ENCODE results near the gene ITGAL. TPM values are rescaled to one million over a fixed set of nuclear protein-coding genes. Genes with fewer than 3 reads are reported as not detected.

The ITGAL gene
- polyA plus RNA-seq, 1 donor (not counting 4 experiments of a cell fraction or from before 2014, with no cell fraction given), result not detected

- H3K4me1 ChIP-seq (ENCODE audit: control insufficient read depth, extremely low read depth, insufficient read depth, low read length), result peaks cover 7% of the 10 kb centered on the region
- peaks cover 18% of the 10 kb centered on the region for H3K79me2 ChIP-seq (ENCODE audit: control insufficient read depth, insufficient read depth, low read length)
- no peaks in the 10 kb centered on the region for H4K20me1 ChIP-seq (ENCODE audit: control insufficient read depth, extremely low read depth, insufficient read depth, low read length)
- no peaks in the 10 kb centered on the region for H3K27me3 ChIP-seq (ENCODE audit: control insufficient read depth, extremely low read depth, insufficient read depth, low read length)
- no peaks in the 10 kb centered on the region for H3K9me1 ChIP-seq (ENCODE audit: control insufficient read depth, extremely low read depth, insufficient read depth, low read length)
- DNase-seq (ENCODE audit: low read depth, low spot score) (no peak), FAIRE-seq (no peak)
- no peak for TF ChIP-seq CTCF (optimal IDR thresholded peaks at IDR 0.05 in 1 of 3, IDR thresholded peaks at IDR 0.05 in 1 of 3, conservative IDR thresholded peaks at IDR 0.05 in 1 of 3; ENCODE audit: extremely low read depth in 1 of 3, insufficient read depth in 2 of 3, low read length in 3 of 3)
- TF ChIP-seq EZH2 (IDR thresholded peaks at IDR 0.05; ENCODE audit: low read length), result no peak
- H2AFZ ChIP-seq (ENCODE audit: control insufficient read depth, low read length), result no peak overlapping the region
- H3K9ac ChIP-seq (ENCODE audit: control insufficient read depth, extremely low read depth, insufficient read depth, low read length), result no peak overlapping the region
- no peak overlapping the region for H3K4me3 ChIP-seq (ENCODE audit: control insufficient read depth in 2 of 3, extremely low read depth in 1 of 3, insufficient read depth in 2 of 3, low read depth in 1 of 3, low read length in 3 of 3)
- H3K4me2 ChIP-seq (ENCODE audit: control insufficient read depth, extremely low read depth, insufficient read depth, low read depth, low read length), result no peak overlapping the region
- no peak overlapping the region for H3K27ac ChIP-seq (ENCODE audit: control insufficient read depth, insufficient read depth, low read length)
- peaks cover 0 to 8% of the 10 kb centered on the region in 2 experiments for H3K36me3 ChIP-seq (ENCODE audit: control insufficient read depth in 2 of 2, extremely low read depth in 1 of 2, insufficient read depth in 2 of 2, low read length in 2 of 2)
- dilution Hi-C loops (cut with MboI; ENCODE audit: extremely low pct_ligation_motif_present, low sequenced_read_pairs), result no loop called here
- H3K9me3 ChIP-seq (ENCODE audit: control insufficient read depth, low read depth, low read length), result no peaks in the 10 kb centered on the region
These were observed 80.9 kb downstream of the ITGAL start for GRCh38 chr16:30553393-30553899.

GRCh38 chr16:30554557-30555314, 82.2 kb downstream of the ITGAL start:
- no peak for FAIRE-seq
- Histone ChIP-seq H3K27ac (ENCODE audit: control insufficient read depth, insufficient read depth, low read length) (no peak overlapping the region), H3K4me1 (ENCODE audit: control insufficient read depth, extremely low read depth, insufficient read depth, low read length) (peaks cover 5% of the 10 kb centered on the region), H2AFZ (ENCODE audit: control insufficient read depth, low read length) (no peak overlapping the region), H3K4me3 (ENCODE audit: control insufficient read depth in 2 of 3, extremely low read depth in 1 of 3, insufficient read depth in 2 of 3, low read depth in 1 of 3, low read length in 3 of 3) (no peak overlapping the region), H3K9me1 (ENCODE audit: control insufficient read depth, extremely low read depth, insufficient read depth, low read length) (no peaks in the 10 kb centered on the region), H4K20me1 (ENCODE audit: control insufficient read depth, extremely low read depth, insufficient read depth, low read length) (no peaks in the 10 kb centered on the region), H3K9ac (ENCODE audit: control insufficient read depth, extremely low read depth, insufficient read depth, low read length) (no peak overlapping the region), H3K79me2 (ENCODE audit: control insufficient read depth, insufficient read depth, low read length) (peaks cover 18% of the 10 kb centered on the region), H3K9me3 (ENCODE audit: control insufficient read depth, low read depth, low read length) (no peaks in the 10 kb centered on the region), H3K27me3 (ENCODE audit: control insufficient read depth, extremely low read depth, insufficient read depth, low read length) (no peaks in the 10 kb centered on the region), H3K36me3 (ENCODE audit: control insufficient read depth in 2 of 2, extremely low read depth in 1 of 2, insufficient read depth in 2 of 2, low read length in 2 of 2) (peaks cover 0 to 8% of the 10 kb centered on the region in 2 experiments), H3K4me2 (ENCODE audit: control insufficient read depth, extremely low read depth, insufficient read depth, low read depth, low read length) (no peak overlapping the region)
- dilution Hi-C loops (cut with MboI; ENCODE audit: extremely low pct_ligation_motif_present, low sequenced_read_pairs), result no loop called here
- no peak for TF ChIP-seq CTCF (optimal IDR thresholded peaks at IDR 0.05 in 1 of 3, IDR thresholded peaks at IDR 0.05 in 1 of 3, conservative IDR thresholded peaks at IDR 0.05 in 1 of 3; ENCODE audit: extremely low read depth in 1 of 3, insufficient read depth in 2 of 3, low read length in 3 of 3)
- no peak for TF ChIP-seq EZH2 (IDR thresholded peaks at IDR 0.05; ENCODE audit: low read length)
- DNase-seq (ENCODE audit: low read depth, low spot score), result no peak

Data from keratinocyte (primary cell).